GM21737 (cell line): ENCODE measurements around the gene MET.

Experiments
- ATAC-seq: cut with Tn5 transposase; IDR thresholded peaks from one replicate; pipeline ENCODE4 v1.9.1; 2021; ENCODE audit warnings: mild to moderate bottlenecking, moderate library complexity; ENCODE audit not compliant: unreplicated experiment

MET gene

DNA sequence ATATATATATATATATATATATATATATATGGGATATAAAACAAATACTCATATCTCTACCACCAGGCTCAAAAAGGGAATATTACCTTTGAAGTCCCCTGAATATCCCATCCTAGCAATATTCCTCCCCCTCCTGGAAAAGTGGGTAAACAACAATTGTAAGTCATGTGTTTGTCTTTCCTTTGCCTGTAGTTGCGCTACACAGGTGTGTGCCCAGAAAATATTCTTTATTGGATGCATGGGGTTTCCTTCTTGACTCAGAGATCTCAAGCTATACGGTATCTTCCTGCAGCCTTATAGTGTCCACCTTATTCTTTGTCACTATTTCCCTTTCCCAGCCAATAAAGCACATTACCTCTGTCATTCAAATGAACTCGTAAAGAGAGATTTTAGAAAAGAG, 54.2 kb downstream of the MET start:
- no peak for ATAC-seq

- no peak for ATAC-seq
Measured at GRCh38 chr7:116726713-116727431, 54.9 kb downstream of the MET start.

GRCh38 chr7:116727432-116728009, 55.5 kb downstream of the MET start:
- no peak for ATAC-seq

GRCh38 chr7:116728413-116728812, 56.4 kb downstream of the MET start:
- ATAC-seq = no peak

DNA sequence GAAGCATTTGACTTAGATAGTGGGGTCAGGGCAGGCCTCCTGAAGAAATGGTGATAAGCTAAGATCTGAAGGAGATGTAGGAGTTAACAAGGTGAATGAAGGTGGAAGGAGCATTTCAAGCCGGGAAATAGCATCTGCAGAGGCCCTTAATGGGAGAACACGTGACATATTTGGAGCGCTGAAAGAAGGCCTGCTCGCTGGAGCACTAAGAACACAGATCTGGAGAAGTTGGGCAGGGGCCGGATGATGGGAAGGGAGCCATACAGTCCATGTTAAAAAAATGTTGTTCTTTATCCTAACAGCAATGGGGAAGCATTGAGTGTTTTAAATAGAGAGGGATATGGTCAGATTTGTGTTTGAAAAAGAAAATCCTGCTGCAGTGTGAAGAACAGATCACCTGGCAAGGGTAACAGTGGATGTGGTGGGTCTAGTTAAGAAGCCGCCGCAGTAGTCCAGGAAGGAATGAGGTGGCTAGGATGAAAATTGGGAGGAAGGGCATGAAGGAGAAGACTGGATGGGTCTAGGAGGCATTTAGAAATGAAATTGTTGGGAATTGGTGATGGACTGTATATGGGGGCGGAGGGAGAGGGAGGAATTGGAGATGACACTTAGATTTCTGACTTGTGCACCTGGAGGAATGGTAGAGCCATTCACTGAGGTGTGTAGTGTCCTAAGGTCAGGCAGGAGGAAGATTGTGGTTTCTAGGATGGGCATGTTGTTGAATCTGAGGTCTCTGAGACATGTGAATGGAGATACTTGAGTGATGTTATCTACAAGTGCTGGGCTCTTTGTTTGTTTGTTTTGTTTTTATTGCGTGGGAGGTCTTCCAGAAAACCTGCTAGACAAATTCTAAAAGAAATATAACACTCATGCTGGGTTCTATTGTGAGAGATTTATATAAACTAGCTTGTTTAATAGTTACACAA, 58.4 kb downstream of the MET start:
- no peak for ATAC-seq

GRCh38 chr7:116731023-116731395, 59.0 kb downstream of the MET start:
- ATAC-seq = no peak

GRCh38 chr7:116731445-116732335, 59.7 kb downstream of the MET start:
- no peak for ATAC-seq

GRCh38 chr7:116732788-116733694, 61.0 kb downstream of the MET start:
- ATAC-seq = no peak

DNA sequence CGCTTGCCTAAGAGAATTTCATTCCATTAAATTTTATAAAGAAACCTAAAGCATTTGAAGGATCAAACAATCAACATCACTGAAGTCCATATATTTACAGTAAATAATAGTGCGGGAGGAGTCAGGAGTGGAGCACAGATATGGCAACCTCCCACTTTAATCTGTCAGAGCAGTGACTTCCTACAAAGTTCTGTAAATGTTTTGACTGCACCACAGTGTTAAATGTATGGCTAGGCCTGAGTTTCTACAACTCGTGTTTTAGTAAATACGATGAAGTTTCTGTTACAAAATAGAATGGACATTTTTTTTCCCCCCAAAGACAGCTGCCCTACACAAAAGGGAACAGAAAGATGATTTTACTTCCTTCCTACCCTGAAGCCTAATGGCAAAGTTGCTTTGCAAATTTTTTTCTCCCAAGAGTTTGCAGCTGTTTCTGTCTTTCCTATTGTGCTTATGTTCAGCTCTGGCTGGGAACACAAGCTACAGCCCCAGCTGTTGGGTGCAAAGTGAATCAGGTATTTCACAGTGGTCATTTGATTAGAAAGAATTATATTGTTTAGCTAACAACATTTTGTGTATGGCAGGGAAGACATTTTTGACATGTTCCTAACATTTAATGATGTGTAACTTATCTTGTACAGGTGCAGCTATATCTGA, 62.1 kb downstream of the MET start:
- ATAC-seq = no peak

- ATAC-seq = no peak
Measured at GRCh38 chr7:116734710-116735109, 62.7 kb downstream of the MET start.

DNA sequence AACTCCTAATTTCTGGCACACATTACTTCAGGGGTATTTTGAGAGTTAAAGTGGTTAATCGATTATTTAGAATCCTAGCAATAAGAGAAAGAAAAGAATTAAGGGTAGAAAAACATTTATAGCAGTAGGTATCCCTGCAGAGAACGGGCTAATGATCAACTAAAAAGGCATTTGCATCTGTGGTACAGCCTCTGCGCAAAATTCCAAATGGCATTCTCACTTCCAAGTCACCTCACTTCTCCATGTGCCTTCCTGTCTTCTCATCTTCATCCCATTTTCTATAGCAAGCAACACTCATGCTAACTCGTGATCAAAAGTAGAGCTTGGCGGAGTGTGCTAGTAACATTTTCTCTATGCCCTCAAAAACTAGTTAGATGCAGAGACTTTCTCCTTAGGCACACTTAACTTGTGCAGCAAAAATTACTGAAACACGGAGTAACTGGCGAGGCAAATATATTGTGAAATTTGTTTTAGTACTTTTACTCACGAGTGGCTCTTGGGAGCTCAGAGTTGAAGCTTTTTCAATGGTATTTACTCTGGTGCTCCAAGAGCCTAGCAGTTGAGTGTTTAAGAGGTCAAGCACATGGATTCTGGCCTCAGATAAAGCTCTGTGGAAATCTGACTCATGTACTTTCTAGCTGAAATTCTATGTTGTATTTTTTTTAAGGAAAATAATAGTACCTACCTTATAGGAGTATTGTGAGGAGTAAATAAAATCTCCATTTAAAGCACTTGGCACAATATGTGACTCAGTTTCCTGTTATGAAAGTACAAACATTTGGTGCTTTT, 65.1 kb downstream of the MET start:
- ATAC-seq = no peak

GRCh38 chr7:116738378-116738777, 66.4 kb downstream of the MET start:
- ATAC-seq = no peak

- ATAC-seq = no peak
Measured at GRCh38 chr7:116739307-116739706, 67.3 kb downstream of the MET start.

- ATAC-seq = no peak
Measured at GRCh38 chr7:116740231-116740630, 68.2 kb downstream of the MET start.

DNA sequence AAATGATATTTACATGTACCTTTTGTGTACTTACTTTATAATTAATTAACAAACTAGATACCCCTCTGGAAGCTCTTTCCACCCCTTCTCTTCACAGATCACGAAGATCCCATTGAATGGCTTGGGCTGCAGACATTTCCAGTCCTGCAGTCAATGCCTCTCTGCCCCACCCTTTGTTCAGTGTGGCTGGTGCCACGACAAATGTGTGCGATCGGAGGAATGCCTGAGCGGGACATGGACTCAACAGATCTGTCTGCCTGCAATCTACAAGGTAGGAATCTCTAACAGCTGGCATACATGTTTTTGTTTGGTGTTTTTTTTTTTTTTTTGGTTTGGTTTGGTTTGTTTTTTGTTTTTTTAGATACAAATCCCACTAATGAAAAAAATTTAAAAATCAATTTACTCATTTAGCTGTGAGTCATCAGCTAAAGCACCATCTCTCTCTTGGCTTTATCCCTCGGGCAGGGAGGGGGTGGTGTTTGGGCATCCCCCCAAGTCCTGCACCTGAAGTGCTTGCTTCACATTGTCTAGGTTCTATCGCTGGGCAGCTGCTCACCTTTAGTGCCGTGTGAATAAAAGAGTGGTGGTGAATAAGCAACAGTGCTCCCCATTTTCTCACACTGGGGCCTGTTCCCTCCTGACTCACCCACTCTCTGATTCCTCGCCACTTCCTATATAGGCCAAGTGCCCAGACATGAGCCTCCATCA, 68.9 kb downstream of the MET start:
- no peak for ATAC-seq

- ATAC-seq = no peak
Measured at GRCh38 chr7:116741625-116742316, 69.8 kb downstream of the MET start.

- ATAC-seq = no peak
Measured at GRCh38 chr7:116742641-116743040, 70.6 kb downstream of the MET start.
